Measurements from ENCODE around the gene UGDH.

UGDH gene

DNA sequence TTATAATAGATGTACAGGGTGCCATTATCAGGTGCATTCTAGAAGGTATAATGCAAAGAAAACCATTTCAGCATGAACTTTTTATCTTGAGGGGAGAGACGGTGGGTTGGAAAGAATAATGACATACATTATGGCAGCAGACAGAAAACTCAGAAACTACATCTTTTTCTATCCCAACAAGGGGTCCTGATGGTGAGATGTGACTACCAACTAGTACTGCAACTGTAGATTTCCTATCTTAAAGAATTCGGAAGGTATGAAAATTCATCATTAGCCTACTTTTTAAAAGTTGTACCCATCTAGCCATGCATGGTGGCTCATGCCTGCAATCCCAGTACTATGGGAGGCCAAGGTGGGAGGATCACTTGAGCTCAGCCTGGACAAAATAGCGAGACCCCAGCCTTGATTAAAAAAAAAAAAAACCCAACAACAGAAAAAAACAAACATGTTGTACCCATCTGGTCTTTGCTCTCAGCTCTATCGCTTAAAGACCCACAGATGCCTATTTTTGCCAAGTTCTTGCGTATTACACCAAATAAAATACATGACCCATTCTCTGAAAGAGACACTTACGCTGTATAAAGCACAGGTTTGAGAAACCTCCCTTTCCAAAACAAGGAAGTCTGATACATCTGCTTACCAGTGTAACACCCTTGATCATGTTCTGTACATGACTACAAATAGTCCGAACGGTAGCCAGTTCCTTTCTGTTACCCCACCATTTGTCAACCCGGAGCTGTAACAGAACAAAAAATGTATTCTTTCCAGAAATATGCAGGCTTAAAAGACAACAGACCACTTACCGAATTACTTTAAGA, 70.1 kb downstream of the UGDH start:
- Mint-ChIP-seq H3K4me3 (peak overlapping the region; percentile 98), H3K9me3 (no peaks in the 10 kb centered on the region), H3K27ac (peak overlapping the region; percentile 99), H3K4me1 (ENCODE audit: low read depth) (peaks cover 75% of the 10 kb centered on the region), H3K27me3 (no peaks in the 10 kb centered on the region), H3K36me3 (ENCODE audit: low read depth) (peaks cover 89% of the 10 kb centered on the region)

DNA sequence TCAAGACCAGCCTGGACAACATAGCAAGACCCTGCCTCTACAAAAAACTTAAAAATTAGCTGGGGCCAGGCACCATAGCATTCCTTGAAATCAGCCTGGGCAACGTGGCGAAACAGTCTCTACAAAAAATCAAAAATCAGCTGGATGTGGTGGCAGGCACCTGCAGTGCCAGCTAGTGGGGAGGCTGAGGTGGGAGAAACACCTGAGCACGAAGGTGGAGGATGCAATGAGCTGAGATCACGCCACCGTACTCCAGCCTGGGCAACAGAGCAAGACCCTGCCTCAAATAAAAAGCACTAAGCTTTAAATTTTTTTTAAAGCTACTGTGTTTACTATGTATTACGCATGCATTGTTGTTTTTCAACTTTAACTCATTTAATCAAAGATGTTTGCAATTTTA, 71.8 kb downstream of the UGDH start:
- Mint-ChIP-seq H3K36me3 (ENCODE audit: low read depth) (peaks cover 92% of the 10 kb centered on the region), H3K27ac (peak overlapping the region; percentile 99), H3K27me3 (no peaks in the 10 kb centered on the region), H3K4me3 (peak overlapping the region; percentile 98), H3K9me3 (no peaks in the 10 kb centered on the region), H3K4me1 (ENCODE audit: low read depth) (peaks cover 69% of the 10 kb centered on the region)

DNA sequence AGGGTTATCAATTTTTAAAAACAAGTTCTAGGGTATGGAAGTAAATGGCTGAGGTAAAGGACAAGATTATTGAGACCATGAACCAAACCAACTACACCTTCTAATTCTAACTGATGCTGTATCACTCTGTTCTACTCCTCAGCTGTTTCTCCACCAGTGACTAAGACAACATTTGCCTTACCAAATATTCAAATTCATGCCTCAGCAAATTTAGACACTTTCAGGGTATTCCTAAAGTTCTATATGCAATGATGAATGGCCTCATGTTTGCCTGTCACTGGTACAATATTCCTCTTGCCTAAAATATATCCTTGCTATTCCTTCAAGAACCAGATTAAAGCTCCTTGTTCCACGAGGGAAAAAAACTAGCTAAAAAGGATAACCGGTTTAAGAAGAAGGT, 73.5 kb downstream of the UGDH start:
- H3K4me1 Mint-ChIP-seq (ENCODE audit: low read depth) = peaks cover 61% of the 10 kb centered on the region

DNA sequence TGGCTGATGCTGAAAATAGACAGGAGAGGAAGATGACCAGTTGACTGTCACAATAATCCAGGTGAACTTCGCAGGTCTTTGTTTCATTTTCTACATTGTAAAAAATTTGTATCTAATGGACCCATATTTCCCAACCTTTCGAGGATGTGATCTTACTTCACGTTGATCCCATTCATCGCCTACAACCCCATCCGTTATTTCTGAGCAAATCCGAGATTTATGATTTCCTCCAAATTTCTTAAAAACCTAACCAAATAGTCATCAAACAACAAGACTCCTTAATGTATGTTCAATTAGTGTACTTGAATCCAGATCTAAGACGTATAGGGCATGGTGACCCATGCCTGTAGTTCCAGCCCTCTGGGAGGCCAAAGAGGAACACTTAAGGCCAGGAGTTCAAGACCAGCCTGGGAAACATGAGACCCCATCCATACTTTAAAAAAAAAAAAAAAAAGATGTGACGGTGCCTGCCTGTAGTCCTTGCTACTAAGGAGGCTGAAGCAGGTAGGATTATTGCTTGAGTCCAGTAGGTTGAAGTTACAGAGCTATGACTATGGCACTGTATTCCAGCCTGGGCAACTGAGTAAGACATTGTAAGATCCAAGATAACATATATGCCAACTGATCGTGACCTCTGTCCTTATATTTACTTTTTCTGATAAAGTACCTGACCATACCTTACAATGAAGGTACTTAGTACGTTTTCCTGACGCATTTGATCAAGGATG, 74.2 kb downstream of the UGDH start:
- Mint-ChIP-seq H3K9me3 (no peaks in the 10 kb centered on the region), H3K27ac (peak overlapping the region; percentile 63), H3K27me3 (no peaks in the 10 kb centered on the region), H3K36me3 (ENCODE audit: low read depth) (peaks cover 84% of the 10 kb centered on the region), H3K4me1 (ENCODE audit: low read depth) (peaks cover 62% of the 10 kb centered on the region), H3K4me3 (no peak overlapping the region)

More for the DNA sequence above, 73.5 kb downstream of the UGDH start:
- Mint-ChIP-seq H3K36me3 (ENCODE audit: low read depth) (peaks cover 88% of the 10 kb centered on the region), H3K27ac (peak overlapping the region; percentile 66), H3K4me3 (peak overlapping the region; percentile 98), H3K27me3 (no peaks in the 10 kb centered on the region), H3K9me3 (no peaks in the 10 kb centered on the region)

DNA sequence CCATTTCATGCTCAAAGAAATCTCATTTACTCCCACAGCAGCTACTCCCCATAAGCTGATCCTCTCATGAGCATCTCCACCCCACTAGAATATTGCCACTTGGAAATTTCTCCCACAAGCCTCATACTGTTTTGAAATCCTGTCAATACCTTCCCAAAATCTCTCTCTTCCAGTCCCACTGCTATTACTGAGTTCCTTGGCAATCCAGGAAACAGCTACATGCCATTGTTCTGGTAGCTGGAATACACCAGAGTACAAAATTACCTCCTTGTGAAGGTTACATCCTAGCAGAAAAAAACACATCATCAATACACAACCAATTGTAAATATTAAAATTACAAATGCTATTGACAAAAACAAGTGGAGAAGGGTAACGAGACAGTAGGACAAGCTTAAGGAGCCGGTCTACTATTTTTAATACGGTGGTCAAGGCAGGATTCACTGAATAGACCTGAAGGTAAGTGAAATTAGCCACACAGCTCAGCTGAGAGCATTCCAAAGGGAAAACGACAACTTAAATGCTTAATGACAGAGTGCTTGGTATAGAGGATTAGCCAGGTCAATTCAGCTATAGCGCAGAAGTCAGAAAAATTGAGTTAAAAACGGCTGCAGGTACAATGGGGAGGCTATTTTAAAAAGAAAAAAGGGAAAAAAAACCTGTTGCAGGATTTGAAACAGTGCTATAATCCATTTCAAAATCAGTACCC, 74.9 kb downstream of the UGDH start:
- Mint-ChIP-seq H3K4me1 (ENCODE audit: low read depth) (peaks cover 62% of the 10 kb centered on the region), H3K4me3 (no peak overlapping the region), H3K36me3 (ENCODE audit: low read depth) (peaks cover 77% of the 10 kb centered on the region), H3K9me3 (no peaks in the 10 kb centered on the region), H3K27me3 (no peaks in the 10 kb centered on the region), H3K27ac (peak overlapping the region; percentile 63)

DNA sequence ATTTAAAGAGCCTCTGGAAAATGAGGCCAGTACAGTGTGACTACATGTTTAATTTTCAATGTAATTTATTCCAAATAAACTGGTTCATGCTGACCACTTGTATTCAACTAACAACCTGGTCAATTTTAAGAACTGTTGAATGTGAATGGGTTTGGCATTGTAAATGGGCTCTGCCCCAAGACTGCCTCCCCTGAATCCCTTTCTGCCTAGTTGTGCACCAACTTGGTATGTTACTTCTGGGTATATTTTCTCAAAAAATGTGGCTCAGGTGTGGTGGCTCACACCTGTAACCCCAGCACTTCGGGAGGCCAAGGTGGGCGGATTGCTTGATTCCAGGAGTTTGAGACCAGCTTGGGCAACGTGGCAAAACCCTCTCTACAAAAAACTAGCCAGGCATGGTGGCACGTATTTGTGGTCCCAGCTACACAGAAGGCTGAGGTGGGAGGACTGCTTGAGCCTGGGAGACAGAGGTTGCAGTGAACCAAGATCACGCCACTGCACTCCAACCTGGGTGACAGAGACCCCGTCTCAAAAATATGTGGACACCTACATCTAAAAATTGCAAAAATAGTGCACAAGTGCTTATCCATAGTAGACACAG, 75.7 kb downstream of the UGDH start:
- H3K4me1 Mint-ChIP-seq (ENCODE audit: low read depth) = peaks cover 57% of the 10 kb centered on the region
- H3K27me3 Mint-ChIP-seq = no peaks in the 10 kb centered on the region
- H3K9me3 Mint-ChIP-seq = no peaks in the 10 kb centered on the region
- peak overlapping the region; percentile 59 for H3K27ac Mint-ChIP-seq
- H3K4me3 Mint-ChIP-seq = no peak overlapping the region
- peaks cover 69% of the 10 kb centered on the region for H3K36me3 Mint-ChIP-seq (ENCODE audit: low read depth)

DNA sequence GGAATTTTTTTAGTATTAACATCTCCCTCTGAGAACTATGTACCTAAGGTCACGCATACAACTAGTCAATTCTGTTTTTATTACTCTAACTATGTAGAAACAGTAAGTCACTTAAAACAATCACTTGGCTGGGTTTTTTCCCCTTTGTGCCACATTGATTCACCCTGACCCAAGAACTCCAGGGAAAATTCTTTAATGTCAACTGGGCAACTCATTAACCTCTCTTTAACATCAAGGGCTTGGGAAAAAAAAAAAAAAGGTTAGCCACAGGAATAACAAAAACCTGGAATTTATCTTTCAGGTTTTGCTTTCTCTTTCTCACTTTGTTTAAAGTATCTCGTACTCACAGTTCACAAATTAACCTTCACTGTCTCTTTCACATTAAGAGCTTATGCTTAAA, 76.6 kb downstream of the UGDH start:
- Mint-ChIP-seq H3K27ac (peak overlapping the region; percentile 59), H3K27me3 (no peaks in the 10 kb centered on the region), H3K36me3 (ENCODE audit: low read depth) (peaks cover 60% of the 10 kb centered on the region), H3K9me3 (no peaks in the 10 kb centered on the region), H3K4me3 (no peak overlapping the region), H3K4me1 (ENCODE audit: low read depth) (peaks cover 48% of the 10 kb centered on the region)

All from stimulated activated naive CD8-positive, alpha-beta T cell treated with anti-CD3 and anti-CD28 coated beads, Interleukin-15, Interleukin-2, amounts not matched to agents 100 ng/mL and 50 ng/mL, for 24 hours (primary cell).